Body of pancreas (tissue), 4 donors: ENCODE data around the gene CPLX1. TPM values are rescaled to one million over a fixed set of nuclear protein-coding genes. Genes with fewer than 3 reads are reported as not detected.

ENCODE experiments used
- ATAC-seq: fragments of 150-250 bp; one replicate; pipeline ENCODE4 v1.9.1; 2016
- DNase-seq, 4 donors: peaks; one replicate each; pipeline ENCODE4 v3.0.0-alpha.2; 2019
- H3K27ac ChIP-seq, 4 donors: fragments of 200-600 bp; sonication (generic); 1 replicate in 3 of 4; 2 replicates in 1 of 4; pipeline versions ENCODE4 v1.5.1 to v1.6.1; 2016 to 2019; ENCODE audit warnings: mild to moderate bottlenecking in 1 of 4, mixed read lengths in 1 of 4, moderate library complexity in 1 of 4
- H3K27me3 ChIP-seq, 2 donors: fragments of 200-600 bp; sonication (generic); one replicate each; pipeline ENCODE4 v1.6.0; 2016; ENCODE audit warnings: mild to moderate bottlenecking in 1 of 2
- H3K36me3 ChIP-seq, 2 donors: fragments of 200-600 bp; sonication (generic); replicated peaks in 1 of 2; 2 replicates each; pipeline ENCODE4 v1.5.1; 2016; ENCODE audit warnings: low read depth in 2 of 2; ENCODE audit not compliant: insufficient read depth in 1 of 2
- H3K4me1 ChIP-seq: fragments of 200-600 bp; sonication (generic); one replicate; pipeline ENCODE4 v1.6.0; 2016
- H3K4me3 ChIP-seq, 2 donors: fragments of 200-600 bp; sonication (generic); 1 replicate in 1 of 2; 2 replicates in 1 of 2; pipeline ENCODE4 v1.5.1; 2016 to 2019
- H3K9me3 ChIP-seq, 3 donors: fragments of 200-600 bp; sonication (generic); 1 replicate in 2 of 3; 2 replicates in 1 of 3; pipeline ENCODE4 v1.5.1; 2016
- POLR2A ChIP-seq, 3 donors: fragments of 450-650 bp; IDR thresholded peaks; one replicate each; pipeline ENCODE4 v1.6.1; 2016; ENCODE audit warnings: antibody characterized with exemption in 3 of 3, mild to moderate bottlenecking in 2 of 3
- whole genome bisulfite sequencing, 2 donors: methylation state at CpG; one replicate each; pipeline ENCODE4 v1.1.5; 2017; 5-methylcytosine and 5-hydroxymethylcytosine counted together
- intact Hi-C: fragments of 100-400 bp; cut with DNase I; formaldehyde crosslinking; loops from one replicate; pipeline ENCODE4 v1.15.1; 2023
- total RNA-seq, 2 donors: library from RNA; depleted of rRNA; stranded (reverse); fragments of >200 nt; gene quantifications; one replicate each; pipeline ENCODE4 v1.1.0, GENCODE V29; 2016
- TF ChIP-seq, protein P1 (sequence below), 7 experiments: fragments of 450-650 bp in 4 of 7; fragments of 200-600 bp in 3 of 7; sonication (generic) in 3 of 7; IDR thresholded peaks; one replicate each; pipeline ENCODE4 v1.5.1; 2016 to 2019; ENCODE audit warnings: antibody characterized with exemption in 7 of 7

Gene CPLX1
- 1 to 10 TPM in 1 of 2 donors, under 1 TPM in 1; 0.52 to 2.0 TPM for total RNA-seq

DNA sequence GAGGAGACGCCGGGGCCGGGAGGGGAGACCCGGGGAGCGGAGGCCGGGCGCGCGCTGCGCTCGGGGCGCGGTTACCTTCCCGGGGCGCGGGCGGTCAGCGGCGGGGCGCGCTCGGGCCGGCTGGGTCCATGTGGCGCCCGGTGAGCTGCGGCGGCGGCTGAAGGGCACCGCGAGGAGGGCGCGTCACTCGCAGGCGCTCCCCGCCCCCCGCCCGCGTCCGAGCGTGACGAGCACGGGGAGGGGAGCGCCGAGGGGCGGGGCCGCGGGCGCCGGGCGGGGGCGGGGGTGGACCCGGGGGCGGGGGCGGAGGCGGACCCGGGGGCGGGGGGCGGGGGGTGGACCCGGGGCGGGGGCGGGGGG lies at the start of gene CPLX1:
Gene CPLX1 (minus strand): TSS at position 159 of the 360 bp plus-strand sequence. CDS start 1,607 bp downstream, outside the sequence.
- Histone ChIP-seq H3K27ac (no peak within 1 kb of the TSS), H3K4me3 (peak within 1 kb of the TSS in 1 of 2 donors; percentile 3), H3K27me3 (peaks cover 0 to 21% of the 10 kb centered on the region in 2 donors), H3K9me3 (no peaks in the 10 kb centered on the region), H3K36me3 (no peaks in the 10 kb centered on the region), H3K4me1 (peaks cover 26% of the 10 kb centered on the region)
- ATAC-seq (no peak), DNase-seq (peak in 3 of 4 donors; percentile 16 to 58 (median 33))
- no peak for TF ChIP-seq POLR2A (IDR thresholded peaks at IDR 0.05)
- TF ChIP-seq, protein P1, sequence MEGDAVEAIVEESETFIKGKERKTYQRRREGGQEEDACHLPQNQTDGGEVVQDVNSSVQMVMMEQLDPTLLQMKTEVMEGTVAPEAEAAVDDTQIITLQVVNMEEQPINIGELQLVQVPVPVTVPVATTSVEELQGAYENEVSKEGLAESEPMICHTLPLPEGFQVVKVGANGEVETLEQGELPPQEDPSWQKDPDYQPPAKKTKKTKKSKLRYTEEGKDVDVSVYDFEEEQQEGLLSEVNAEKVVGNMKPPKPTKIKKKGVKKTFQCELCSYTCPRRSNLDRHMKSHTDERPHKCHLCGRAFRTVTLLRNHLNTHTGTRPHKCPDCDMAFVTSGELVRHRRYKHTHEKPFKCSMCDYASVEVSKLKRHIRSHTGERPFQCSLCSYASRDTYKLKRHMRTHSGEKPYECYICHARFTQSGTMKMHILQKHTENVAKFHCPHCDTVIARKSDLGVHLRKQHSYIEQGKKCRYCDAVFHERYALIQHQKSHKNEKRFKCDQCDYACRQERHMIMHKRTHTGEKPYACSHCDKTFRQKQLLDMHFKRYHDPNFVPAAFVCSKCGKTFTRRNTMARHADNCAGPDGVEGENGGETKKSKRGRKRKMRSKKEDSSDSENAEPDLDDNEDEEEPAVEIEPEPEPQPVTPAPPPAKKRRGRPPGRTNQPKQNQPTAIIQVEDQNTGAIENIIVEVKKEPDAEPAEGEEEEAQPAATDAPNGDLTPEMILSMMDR (IDR thresholded peaks at IDR 0.05): no peak
- intact Hi-C loops: no loop called here
- WGBS, 2 donors: 1 to 17% methylated on average over 8 to 27 of the region's 61 CpGs

DNA sequence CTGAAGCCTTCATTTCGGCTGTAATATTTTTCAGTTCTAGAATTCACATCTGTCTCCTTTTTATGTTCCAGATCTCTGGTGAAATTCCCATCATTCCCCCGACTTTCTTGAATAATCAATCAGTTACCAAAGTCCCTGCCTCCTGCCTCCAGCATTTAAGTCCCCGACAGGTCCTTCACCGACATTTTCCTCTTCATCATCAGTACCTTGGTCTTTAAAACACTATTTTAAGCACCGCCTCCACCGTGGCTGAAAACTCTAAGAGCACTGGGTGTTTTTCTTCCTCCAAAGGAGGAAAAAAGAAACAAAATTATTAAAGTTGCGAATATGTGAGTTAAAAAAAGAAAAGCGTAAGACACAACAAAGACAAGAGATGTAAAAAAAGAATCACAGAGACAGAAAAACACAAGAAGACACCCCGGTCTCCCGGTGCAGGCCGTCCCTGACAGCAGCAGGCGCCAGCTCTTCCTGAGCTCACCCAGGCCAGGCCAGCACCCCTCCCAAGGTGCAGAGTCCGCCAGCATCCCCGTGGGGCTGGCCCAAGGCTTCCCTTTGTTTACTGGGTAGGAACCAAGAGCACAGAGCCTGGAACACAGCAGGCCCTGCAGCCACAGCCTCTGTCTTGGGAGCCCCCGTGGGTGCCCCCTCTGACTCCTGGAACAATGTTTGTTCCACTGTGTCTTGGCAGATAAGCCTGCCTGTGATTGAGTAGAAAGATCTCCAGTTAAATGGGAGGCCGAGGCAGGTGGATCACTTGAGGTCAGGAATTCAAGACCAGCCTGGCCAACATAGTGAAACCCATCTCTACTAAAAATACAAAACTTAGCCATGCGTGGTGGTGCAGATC lies 49.3 kb upstream of the CPLX1 start:
- no peaks in the 10 kb centered on the region for H3K9me3 ChIP-seq
- H3K27ac ChIP-seq: no peak overlapping the region
- H3K27me3 ChIP-seq: no peaks in the 10 kb centered on the region
- H3K4me1 ChIP-seq: no peaks in the 10 kb centered on the region
- intact Hi-C loops: no loop called here
- 88 to 89% methylated on average over 15 to 17 of the region's 17 CpGs for WGBS, 2 donors
- H3K36me3 ChIP-seq: peaks cover 10 to 36% of the 10 kb centered on the region in 2 donors
- TF ChIP-seq, protein P1 (IDR thresholded peaks at IDR 0.05): no peak
- TF ChIP-seq POLR2A (IDR thresholded peaks at IDR 0.05): no peak
- no peak overlapping the region for H3K4me3 ChIP-seq
- DNase-seq (no peak), ATAC-seq (no peak)

DNA sequence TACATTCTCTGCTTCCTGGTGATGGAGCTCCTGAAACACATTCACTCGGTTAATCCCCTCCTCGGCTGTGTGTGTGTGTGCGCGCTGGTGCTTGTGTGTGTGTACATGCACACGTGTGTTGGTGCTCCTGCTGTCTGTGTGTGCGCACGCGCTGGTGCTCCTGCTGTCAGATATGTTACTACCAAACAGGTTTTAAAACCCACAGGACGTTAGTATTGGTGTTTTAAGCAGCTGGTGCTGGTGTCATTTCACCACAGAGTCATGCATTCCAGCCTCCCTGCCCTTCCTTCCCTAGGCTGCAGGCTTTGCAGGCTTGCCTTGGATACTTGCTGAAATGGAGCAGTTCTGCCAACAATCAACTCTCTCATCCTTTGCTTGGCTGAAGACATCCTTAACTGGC lies 48.1 kb upstream of the CPLX1 start:
- WGBS, 2 donors: 89 to 91% methylated on average over 9 of the region's 9 CpGs
- no peaks in the 10 kb centered on the region for H3K9me3 ChIP-seq
- no peaks in the 10 kb centered on the region for H3K27me3 ChIP-seq
- intact Hi-C loops: no loop called here
- no peak overlapping the region for H3K27ac ChIP-seq
- ATAC-seq: no peak
- H3K4me1 ChIP-seq: no peaks in the 10 kb centered on the region
- DNase-seq: no peak
- H3K36me3 ChIP-seq: peaks cover 10 to 34% of the 10 kb centered on the region in 2 donors
- no peak overlapping the region for H3K4me3 ChIP-seq
- TF ChIP-seq, protein P1 (IDR thresholded peaks at IDR 0.05): no peak
- no peak for TF ChIP-seq POLR2A (IDR thresholded peaks at IDR 0.05)

DNA sequence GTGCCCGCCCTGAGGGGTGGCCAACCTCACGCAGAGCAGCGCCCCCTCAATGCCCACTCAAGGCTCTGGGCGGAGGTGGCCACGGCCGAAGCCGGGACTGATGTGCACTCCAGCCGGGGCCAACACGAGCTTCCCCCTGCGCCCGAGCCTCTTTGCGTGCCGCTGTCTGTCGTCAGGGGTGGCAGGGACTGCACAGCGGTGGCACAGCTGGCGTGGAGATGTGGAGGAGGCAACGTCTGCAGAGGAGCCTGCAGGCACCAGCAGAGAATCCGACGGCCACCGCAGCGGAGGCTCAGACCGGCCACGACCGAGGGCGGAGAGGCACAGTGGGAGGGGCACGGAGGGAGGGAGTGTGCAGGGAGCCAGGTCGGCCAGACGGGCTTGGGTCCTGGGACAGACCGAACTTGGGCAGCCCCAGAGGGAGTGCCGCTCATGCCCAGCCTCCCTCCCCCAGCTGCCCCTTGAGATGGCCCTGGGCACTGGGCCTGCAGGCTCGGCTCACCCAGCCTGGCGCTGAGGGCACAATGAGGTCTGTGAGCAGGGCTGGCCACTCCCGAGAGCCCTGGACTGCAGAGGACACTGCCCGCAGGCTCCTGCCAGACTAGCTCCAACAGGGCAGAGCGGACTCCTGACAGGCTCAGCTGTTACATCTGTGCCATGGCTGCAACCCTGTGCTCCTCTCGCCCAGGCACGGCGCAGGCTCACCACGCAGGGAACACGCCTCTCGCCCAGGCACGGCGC lies 46.5 kb upstream of the CPLX1 start:
- H3K27me3 ChIP-seq: no peaks in the 10 kb centered on the region
- no peak for TF ChIP-seq POLR2A (IDR thresholded peaks at IDR 0.05)
- TF ChIP-seq, protein P1 (IDR thresholded peaks at IDR 0.05): no peak
- no peak overlapping the region for H3K4me3 ChIP-seq
- intact Hi-C loops: no loop called here
- H3K9me3 ChIP-seq: no peaks in the 10 kb centered on the region
- H3K27ac ChIP-seq: no peak overlapping the region
- ATAC-seq: no peak
- WGBS, 2 donors: 93 to 95% methylated on average over 27 to 43 of the region's 43 CpGs
- peaks cover 10 to 31% of the 10 kb centered on the region in 2 donors for H3K36me3 ChIP-seq
- H3K4me1 ChIP-seq: no peaks in the 10 kb centered on the region
- no peak for DNase-seq
